Measurements from ENCODE around the gene PPP2R5D.

DNA sequence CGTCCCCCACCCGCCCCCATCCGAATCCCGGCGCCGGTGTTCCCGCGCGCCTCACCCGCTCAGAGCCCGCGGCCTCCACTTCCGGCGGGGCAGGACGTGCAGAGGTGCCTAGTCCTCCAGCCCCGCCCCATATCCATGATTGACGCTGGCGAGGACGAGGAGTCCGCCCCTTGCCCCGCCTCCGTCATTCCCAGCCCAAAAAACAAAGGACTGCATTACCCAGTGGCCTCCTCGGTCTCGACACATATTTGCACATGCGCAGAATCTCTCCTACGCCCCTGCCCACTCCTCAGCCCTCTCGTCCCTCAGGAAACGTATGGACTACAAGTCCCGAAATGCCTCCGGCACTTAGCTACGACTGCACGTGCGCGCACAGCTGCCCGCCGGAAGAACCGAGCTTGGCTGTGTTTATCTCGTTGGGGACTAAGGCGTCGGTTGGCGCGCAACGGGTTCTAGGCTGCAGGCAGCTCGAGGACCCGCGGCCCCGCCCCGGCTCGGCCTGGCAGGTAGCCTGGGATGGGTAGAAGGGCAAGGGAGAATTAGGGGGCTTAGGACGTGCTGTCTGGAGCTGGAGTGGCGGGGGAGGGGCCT lies 29.6 kb downstream of the PPP2R5D start, which contains the start of the genes KLHDC3 and MEA1:
- TF ChIP-seq CREB1 (IDR thresholded peaks at IDR 0.05) (peak; percentile 91), CREB1 (CRISPR knock-in tag; IDR thresholded peaks at IDR 0.05) (peak; percentile 91), HSF4 (CRISPR knock-in tag; IDR thresholded peaks at IDR 0.05; ENCODE audit: borderline replicate concordance) (no peak), HMG20A (CRISPR knock-in tag; conservative IDR thresholded peaks at IDR 0.05) (no peak), EZH2 (IDR thresholded peaks at IDR 0.05; ENCODE audit: borderline replicate concordance, low read depth, low read length) (no peak), CTCF (IDR thresholded peaks at IDR 0.05 in 2 of 3, conservative IDR thresholded peaks at IDR 0.05 in 1 of 3; ENCODE audit: insufficient read depth in 2 of 3, low read depth in 1 of 3, low read length in 3 of 3) (no peak; a peak in 1 of 6 replicates), TAL1 (IDR thresholded peaks at IDR 0.05) (no peak), MCM5 (IDR thresholded peaks at IDR 0.05; ENCODE audit: low read depth) (no peak), MYC (IDR thresholded peaks at IDR 0.05; ENCODE audit: low read depth, low read length) (peak; percentile 95), MYC (CRISPR knock-in tag; IDR thresholded peaks at IDR 0.05; ENCODE audit: borderline replicate concordance, low read depth) (no peak)

All from K562 (cell line).